ENCODE results near the gene CLEC16A.

The CLEC16A gene

DNA sequence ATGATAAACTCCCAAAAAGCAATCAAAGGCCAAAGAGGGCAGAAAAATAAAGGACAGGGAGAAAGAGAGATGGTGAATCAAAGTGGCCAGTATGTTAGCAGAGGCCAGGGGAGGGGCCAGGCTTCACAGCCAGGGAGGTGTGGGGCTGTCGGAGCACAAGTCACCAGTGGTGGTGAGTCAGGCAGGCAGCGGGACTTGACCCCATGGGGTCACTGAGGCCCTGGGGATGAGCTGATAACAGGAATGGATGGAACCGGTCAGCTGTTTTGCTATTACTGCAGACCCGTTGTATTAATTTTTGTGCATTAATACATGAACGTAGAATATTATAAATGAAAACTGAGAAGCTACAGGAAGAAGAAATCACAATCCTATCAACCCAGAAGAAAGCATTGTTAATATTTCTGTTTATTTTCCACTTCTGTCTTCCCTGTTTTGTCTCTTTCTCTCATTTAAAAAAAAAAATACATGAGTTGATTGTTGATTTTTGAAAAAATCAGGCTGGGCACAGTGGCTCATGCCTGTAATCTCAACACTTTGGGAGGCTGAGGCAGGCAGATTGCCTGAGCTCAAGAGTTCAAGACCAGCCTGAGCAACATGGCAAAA, 204.8 kb downstream of the CLEC16A start:
- H3K9me3 ChIP-seq (ENCODE audit: insufficient read depth, low read depth, low read length): no peaks in the 10 kb centered on the region
- H3K36me3 ChIP-seq (ENCODE audit: insufficient read depth, low read depth, low read length): no peaks in the 10 kb centered on the region
- H3K27me3 ChIP-seq (ENCODE audit: insufficient read depth, low read length): no peaks in the 10 kb centered on the region
- no peak overlapping the region for H3K4me3 ChIP-seq (ENCODE audit: low read length)
- H3K4me1 ChIP-seq (ENCODE audit: insufficient read depth, low read length): no peaks in the 10 kb centered on the region
- H3K27ac ChIP-seq (ENCODE audit: low read length): no peak overlapping the region
- H3K9ac ChIP-seq (ENCODE audit: low read depth, low read length): no peak overlapping the region

- Histone ChIP-seq H3K9me3 (ENCODE audit: insufficient read depth, low read depth, low read length) (no peaks in the 10 kb centered on the region), H3K9ac (ENCODE audit: low read depth, low read length) (no peak overlapping the region), H3K4me3 (ENCODE audit: low read length) (no peak overlapping the region), H3K27ac (ENCODE audit: low read length) (no peak overlapping the region), H3K4me1 (ENCODE audit: insufficient read depth, low read length) (no peaks in the 10 kb centered on the region), H3K27me3 (ENCODE audit: insufficient read depth, low read length) (no peaks in the 10 kb centered on the region), H3K36me3 (ENCODE audit: insufficient read depth, low read depth, low read length) (no peaks in the 10 kb centered on the region)
These were observed 205.8 kb downstream of the CLEC16A start for GRCh38 chr16:11150190-11150589.

GRCh38 chr16:11151156-11151884, 207.0 kb downstream of the CLEC16A start:
- H3K4me1 ChIP-seq (ENCODE audit: insufficient read depth, low read length): no peaks in the 10 kb centered on the region
- no peak overlapping the region for H3K4me3 ChIP-seq (ENCODE audit: low read length)
- no peak overlapping the region for H3K9ac ChIP-seq (ENCODE audit: low read depth, low read length)
- no peak overlapping the region for H3K27ac ChIP-seq (ENCODE audit: low read length)
- no peaks in the 10 kb centered on the region for H3K36me3 ChIP-seq (ENCODE audit: insufficient read depth, low read depth, low read length)
- H3K27me3 ChIP-seq (ENCODE audit: insufficient read depth, low read length): no peaks in the 10 kb centered on the region
- no peaks in the 10 kb centered on the region for H3K9me3 ChIP-seq (ENCODE audit: insufficient read depth, low read depth, low read length)

GRCh38 chr16:11151885-11152629, 207.7 kb downstream of the CLEC16A start:
- H3K4me3 ChIP-seq (ENCODE audit: low read length): no peak overlapping the region
- H3K27ac ChIP-seq (ENCODE audit: low read length): no peak overlapping the region
- H3K27me3 ChIP-seq (ENCODE audit: insufficient read depth, low read length): no peaks in the 10 kb centered on the region
- H3K36me3 ChIP-seq (ENCODE audit: insufficient read depth, low read depth, low read length): no peaks in the 10 kb centered on the region
- no peaks in the 10 kb centered on the region for H3K4me1 ChIP-seq (ENCODE audit: insufficient read depth, low read length)
- H3K9ac ChIP-seq (ENCODE audit: low read depth, low read length): no peak overlapping the region
- no peaks in the 10 kb centered on the region for H3K9me3 ChIP-seq (ENCODE audit: insufficient read depth, low read depth, low read length)

DNA sequence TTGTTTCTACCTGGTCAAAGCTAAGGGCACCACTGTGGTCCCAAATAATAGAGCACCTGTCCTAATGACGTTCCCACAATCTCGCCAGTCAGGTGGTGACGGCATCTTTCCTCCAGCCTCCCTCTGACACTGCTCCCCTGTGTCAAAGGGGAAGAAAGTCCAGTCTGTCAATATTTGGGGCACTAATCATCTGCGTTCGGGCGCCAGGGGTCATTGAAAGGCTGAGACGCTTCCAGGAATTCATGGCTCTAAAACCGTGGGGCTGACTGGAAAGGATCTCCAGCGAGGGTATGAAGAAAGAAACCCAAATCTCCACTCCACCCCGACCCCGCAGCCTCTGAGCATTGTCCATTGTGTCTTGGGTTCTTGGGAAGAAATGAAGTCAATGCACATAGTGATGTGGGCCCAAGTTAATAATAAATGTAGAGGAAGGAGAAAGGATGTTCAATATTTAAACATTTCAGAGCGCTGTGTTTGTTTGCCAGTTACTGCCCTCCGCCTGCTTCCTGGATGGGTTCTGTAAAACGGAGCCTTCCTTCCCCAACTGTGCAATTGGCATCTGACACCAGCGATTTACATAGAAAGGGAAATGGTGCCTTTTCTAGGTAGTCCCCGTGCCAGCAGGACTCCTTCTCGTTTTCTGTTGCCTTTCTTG, 208.4 kb downstream of the CLEC16A start:
- H3K27ac ChIP-seq (ENCODE audit: low read length): no peak overlapping the region
- H3K36me3 ChIP-seq (ENCODE audit: insufficient read depth, low read depth, low read length): no peaks in the 10 kb centered on the region
- H3K4me3 ChIP-seq (ENCODE audit: low read length): no peak overlapping the region
- H3K4me1 ChIP-seq (ENCODE audit: insufficient read depth, low read length): no peaks in the 10 kb centered on the region
- no peaks in the 10 kb centered on the region for H3K27me3 ChIP-seq (ENCODE audit: insufficient read depth, low read length)
- no peak overlapping the region for H3K9ac ChIP-seq (ENCODE audit: low read depth, low read length)
- no peaks in the 10 kb centered on the region for H3K9me3 ChIP-seq (ENCODE audit: insufficient read depth, low read depth, low read length)

GRCh38 chr16:11155284-11155806, 211.0 kb downstream of the CLEC16A start:
- Histone ChIP-seq H3K4me3 (ENCODE audit: low read length) (no peak overlapping the region), H3K4me1 (ENCODE audit: insufficient read depth, low read length) (no peaks in the 10 kb centered on the region), H3K27me3 (ENCODE audit: insufficient read depth, low read length) (no peaks in the 10 kb centered on the region), H3K9me3 (ENCODE audit: insufficient read depth, low read depth, low read length) (no peaks in the 10 kb centered on the region), H3K36me3 (ENCODE audit: insufficient read depth, low read depth, low read length) (no peaks in the 10 kb centered on the region), H3K27ac (ENCODE audit: low read length) (no peak overlapping the region), H3K9ac (ENCODE audit: low read depth, low read length) (no peak overlapping the region)

- Histone ChIP-seq H3K4me3 (ENCODE audit: low read length) (no peak overlapping the region), H3K9ac (ENCODE audit: low read depth, low read length) (no peak overlapping the region), H3K9me3 (ENCODE audit: insufficient read depth, low read depth, low read length) (no peaks in the 10 kb centered on the region)
These were observed 212.0 kb downstream of the CLEC16A start for GRCh38 chr16:11156401-11156800.

GRCh38 chr16:11157143-11157542, 212.8 kb downstream of the CLEC16A start:
- Histone ChIP-seq H3K4me1 (ENCODE audit: insufficient read depth, low read length) (no peaks in the 10 kb centered on the region), H3K27ac (ENCODE audit: low read length) (no peak overlapping the region), H3K9ac (ENCODE audit: low read depth, low read length) (no peak overlapping the region), H3K36me3 (ENCODE audit: insufficient read depth, low read depth, low read length) (no peaks in the 10 kb centered on the region), H3K27me3 (ENCODE audit: insufficient read depth, low read length) (no peaks in the 10 kb centered on the region), H3K9me3 (ENCODE audit: insufficient read depth, low read depth, low read length) (no peaks in the 10 kb centered on the region), H3K4me3 (ENCODE audit: low read length) (no peak overlapping the region)

More at GRCh38 chr16:11156401-11156800, 212.0 kb downstream of the CLEC16A start:
- Histone ChIP-seq H3K27ac (ENCODE audit: low read length) (no peak overlapping the region), H3K36me3 (ENCODE audit: insufficient read depth, low read depth, low read length) (no peaks in the 10 kb centered on the region), H3K4me1 (ENCODE audit: insufficient read depth, low read length) (no peaks in the 10 kb centered on the region), H3K27me3 (ENCODE audit: insufficient read depth, low read length) (no peaks in the 10 kb centered on the region)

GRCh38 chr16:11158018-11158417, 213.7 kb downstream of the CLEC16A start:
- Histone ChIP-seq H3K36me3 (ENCODE audit: insufficient read depth, low read depth, low read length) (no peaks in the 10 kb centered on the region), H3K27me3 (ENCODE audit: insufficient read depth, low read length) (no peaks in the 10 kb centered on the region), H3K4me1 (ENCODE audit: insufficient read depth, low read length) (no peaks in the 10 kb centered on the region), H3K9ac (ENCODE audit: low read depth, low read length) (no peak overlapping the region), H3K9me3 (ENCODE audit: insufficient read depth, low read depth, low read length) (no peaks in the 10 kb centered on the region), H3K4me3 (ENCODE audit: low read length) (no peak overlapping the region), H3K27ac (ENCODE audit: low read length) (no peak overlapping the region)

- no peaks in the 10 kb centered on the region for H3K4me1 ChIP-seq (ENCODE audit: insufficient read depth, low read length)
- no peaks in the 10 kb centered on the region for H3K9me3 ChIP-seq (ENCODE audit: insufficient read depth, low read depth, low read length)
- H3K27me3 ChIP-seq (ENCODE audit: insufficient read depth, low read length): no peaks in the 10 kb centered on the region
- H3K4me3 ChIP-seq (ENCODE audit: low read length): no peak overlapping the region
- no peak overlapping the region for H3K27ac ChIP-seq (ENCODE audit: low read length)
- no peak overlapping the region for H3K9ac ChIP-seq (ENCODE audit: low read depth, low read length)
- H3K36me3 ChIP-seq (ENCODE audit: insufficient read depth, low read depth, low read length): no peaks in the 10 kb centered on the region
These were observed 214.9 kb downstream of the CLEC16A start for GRCh38 chr16:11159282-11159681.

DNA sequence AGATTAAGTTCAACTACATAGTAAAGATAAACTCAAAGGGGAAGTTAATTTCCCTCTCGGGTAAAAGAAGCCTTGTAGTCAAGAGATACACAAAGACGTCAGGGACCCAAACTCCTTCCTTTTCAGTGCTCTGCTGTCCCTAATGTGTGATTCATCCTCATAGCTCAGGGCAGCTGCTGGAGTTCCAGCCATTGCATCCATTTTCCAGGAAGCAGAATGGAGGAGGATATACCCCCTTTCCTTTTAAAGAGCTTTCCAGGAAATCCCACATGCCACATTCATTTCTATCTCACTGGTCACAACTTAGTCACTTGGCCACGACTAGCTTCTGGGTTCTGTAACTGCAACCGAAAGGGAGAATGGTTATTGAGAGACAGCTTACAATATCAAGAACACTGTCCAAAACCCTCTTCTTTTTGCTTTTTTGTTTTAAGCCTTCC, 216.3 kb downstream of the CLEC16A start:
- Histone ChIP-seq H3K9ac (ENCODE audit: low read depth, low read length) (no peak overlapping the region), H3K4me1 (ENCODE audit: insufficient read depth, low read length) (no peaks in the 10 kb centered on the region), H3K4me3 (ENCODE audit: low read length) (no peak overlapping the region), H3K27ac (ENCODE audit: low read length) (no peak overlapping the region), H3K9me3 (ENCODE audit: insufficient read depth, low read depth, low read length) (no peaks in the 10 kb centered on the region), H3K27me3 (ENCODE audit: insufficient read depth, low read length) (no peaks in the 10 kb centered on the region), H3K36me3 (ENCODE audit: insufficient read depth, low read depth, low read length) (no peaks in the 10 kb centered on the region)
